ENCODE data around the gene ANGEL2. TPM values are rescaled to one million over a fixed set of nuclear protein-coding genes. Genes with fewer than 3 reads are reported as not detected.

The ANGEL2 gene
- total and polyA plus RNA-seq, 12 donors: 6.1 to 22.0 (median 18.6) TPM

DNA sequence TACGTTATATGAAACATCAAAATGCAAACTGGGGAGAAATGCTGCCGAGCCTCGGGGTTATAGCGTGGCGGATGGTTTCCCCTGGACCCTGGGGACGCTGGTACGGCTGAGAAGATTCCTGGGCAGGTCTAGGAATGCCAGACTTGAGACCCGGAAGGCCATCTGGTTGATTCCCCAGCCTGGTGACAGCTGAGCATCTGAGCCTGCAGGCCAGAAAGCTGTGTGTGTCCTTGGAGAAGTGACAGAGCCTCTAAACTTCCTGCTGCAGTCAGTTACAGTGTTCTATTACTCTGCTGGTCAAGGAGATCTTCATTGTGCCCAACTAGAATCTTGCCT, 63.1 kb downstream of the ANGEL2 start:
- no peak for DNase-seq
- H3K4me3 ChIP-seq: peak overlapping the region in 3 of 10 donors; percentile 14 to 61 (median 55)
- intact Hi-C loops (cut with DNase I): no loop called here
- peaks cover 0 to 23% (median 13%) of the 10 kb centered on the region in 9 donors for H3K4me1 ChIP-seq
- H3K36me3 ChIP-seq: no peaks in the 10 kb centered on the region
- H3K27ac ChIP-seq: no peak overlapping the region
- ATAC-seq: no peak
- H3K9me3 ChIP-seq: no peaks in the 10 kb centered on the region
- H3K27me3 ChIP-seq: peaks cover 0 to 58% (median 36%) of the 10 kb centered on the region in 7 donors
- WGBS, 2 donors: 55 to 57% methylated on average over 8 of the region's 8 CpGs
- TF ChIP-seq, protein P1, sequence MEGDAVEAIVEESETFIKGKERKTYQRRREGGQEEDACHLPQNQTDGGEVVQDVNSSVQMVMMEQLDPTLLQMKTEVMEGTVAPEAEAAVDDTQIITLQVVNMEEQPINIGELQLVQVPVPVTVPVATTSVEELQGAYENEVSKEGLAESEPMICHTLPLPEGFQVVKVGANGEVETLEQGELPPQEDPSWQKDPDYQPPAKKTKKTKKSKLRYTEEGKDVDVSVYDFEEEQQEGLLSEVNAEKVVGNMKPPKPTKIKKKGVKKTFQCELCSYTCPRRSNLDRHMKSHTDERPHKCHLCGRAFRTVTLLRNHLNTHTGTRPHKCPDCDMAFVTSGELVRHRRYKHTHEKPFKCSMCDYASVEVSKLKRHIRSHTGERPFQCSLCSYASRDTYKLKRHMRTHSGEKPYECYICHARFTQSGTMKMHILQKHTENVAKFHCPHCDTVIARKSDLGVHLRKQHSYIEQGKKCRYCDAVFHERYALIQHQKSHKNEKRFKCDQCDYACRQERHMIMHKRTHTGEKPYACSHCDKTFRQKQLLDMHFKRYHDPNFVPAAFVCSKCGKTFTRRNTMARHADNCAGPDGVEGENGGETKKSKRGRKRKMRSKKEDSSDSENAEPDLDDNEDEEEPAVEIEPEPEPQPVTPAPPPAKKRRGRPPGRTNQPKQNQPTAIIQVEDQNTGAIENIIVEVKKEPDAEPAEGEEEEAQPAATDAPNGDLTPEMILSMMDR (IDR thresholded peaks at IDR 0.05): no peak

DNA sequence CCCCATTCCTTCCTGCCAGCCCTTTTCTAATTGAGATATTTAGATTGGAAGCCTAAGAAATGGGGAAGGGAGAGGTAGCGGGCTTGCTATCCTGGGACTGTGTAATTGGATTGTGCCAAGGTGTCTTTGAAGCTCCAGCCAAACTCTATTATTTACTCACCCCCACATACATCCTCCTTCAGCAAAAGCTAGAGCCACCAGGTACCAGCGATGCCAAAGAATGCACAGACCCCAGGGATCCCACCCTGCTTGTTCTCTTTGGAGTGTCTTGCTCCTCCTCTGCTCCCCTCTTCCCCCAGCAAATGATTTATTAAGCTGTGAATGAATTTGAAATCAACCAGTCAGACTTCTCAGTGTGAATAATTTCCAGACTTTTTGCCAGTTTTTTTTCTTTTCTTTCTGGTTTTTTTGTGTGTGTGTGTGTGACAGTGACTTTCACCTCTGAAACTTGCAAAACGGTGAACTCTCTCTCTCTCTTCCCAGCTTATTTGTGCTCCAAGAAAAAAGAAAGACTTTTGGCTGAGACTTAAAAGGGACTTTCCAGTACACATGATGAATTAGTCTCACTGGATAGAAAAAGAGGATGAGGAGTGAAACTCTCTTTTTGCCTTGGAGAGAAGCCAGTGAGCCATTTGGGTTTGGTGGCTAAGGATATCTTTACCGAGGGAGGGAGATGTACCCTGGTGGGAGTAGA, 63.6 kb downstream of the ANGEL2 start:
- Histone ChIP-seq H3K9me3 (no peaks in the 10 kb centered on the region), H3K4me3 (peak overlapping the region in 8 of 10 donors; percentile 14 to 66 (median 56)), H3K4me1 (peaks cover 0 to 23% (median 13%) of the 10 kb centered on the region in 9 donors), H3K36me3 (no peaks in the 10 kb centered on the region), H3K27me3 (peaks cover 0 to 58% (median 36%) of the 10 kb centered on the region in 7 donors), H3K27ac (no peak overlapping the region)
- ATAC-seq (no peak), DNase-seq (no peak)
- intact Hi-C loops (cut with DNase I): no loop called here
- TF ChIP-seq, protein P1 (IDR thresholded peaks at IDR 0.05): no peak
- WGBS, 2 donors: 46 to 50% methylated on average over 4 of the region's 4 CpGs

DNA sequence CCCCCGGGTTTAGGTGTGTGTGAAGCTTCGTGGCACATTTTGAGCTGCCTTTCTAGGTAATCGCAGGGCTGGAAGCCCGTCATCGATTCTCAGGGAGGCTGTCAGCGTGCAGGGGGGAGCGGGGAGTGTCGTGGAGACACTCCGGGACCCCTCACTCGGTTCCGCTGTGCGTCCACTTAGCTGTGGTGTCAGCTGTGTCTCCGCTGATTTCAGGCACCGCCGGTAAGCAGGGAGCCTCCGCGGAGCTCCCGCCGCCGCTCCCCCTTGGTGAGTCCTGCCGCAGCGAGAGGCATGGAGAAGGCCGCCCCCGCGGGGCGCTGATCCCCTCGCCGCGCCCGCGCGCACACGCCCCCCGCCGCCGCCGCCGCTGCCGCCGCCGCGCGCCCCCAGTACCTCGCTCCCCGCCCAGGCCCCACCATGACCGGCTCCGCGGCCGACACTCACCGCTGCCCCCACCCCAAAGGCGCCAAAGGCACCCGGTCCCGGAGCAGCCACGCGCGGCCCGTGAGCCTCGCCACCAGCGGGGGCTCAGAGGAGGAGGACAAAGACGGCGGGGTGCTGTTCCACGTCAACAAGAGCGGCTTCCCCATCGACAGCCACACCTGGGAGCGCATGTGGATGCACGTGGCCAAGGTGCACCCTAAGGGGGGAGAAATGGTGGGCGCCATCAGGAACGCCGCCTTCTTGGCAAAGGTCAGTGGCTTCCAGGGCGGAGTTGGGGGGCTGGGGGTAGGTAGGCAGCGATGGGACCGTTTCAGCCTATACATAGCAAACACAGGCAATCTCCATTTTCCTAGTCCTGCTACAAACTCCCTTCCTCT, 64.3 kb downstream of the ANGEL2 start:
- DNase-seq (no peak), ATAC-seq (peak in 4 of 8 donors; percentile 15 to 37 (median 23))
- Histone ChIP-seq H3K27me3 (peaks cover 0 to 57% (median 36%) of the 10 kb centered on the region in 7 donors), H3K9me3 (no peaks in the 10 kb centered on the region), H3K27ac (no peak overlapping the region), H3K4me3 (peak overlapping the region; percentile 38 to 66 (median 56)), H3K4me1 (peaks cover 0 to 23% (median 13%) of the 10 kb centered on the region in 9 donors), H3K36me3 (no peaks in the 10 kb centered on the region)
- TF ChIP-seq, protein P1 (IDR thresholded peaks at IDR 0.05): no peak
- intact Hi-C loops (cut with DNase I): no loop called here
- WGBS, 2 donors: 4 to 5% methylated on average over 65 to 72 of the region's 72 CpGs

DNA sequence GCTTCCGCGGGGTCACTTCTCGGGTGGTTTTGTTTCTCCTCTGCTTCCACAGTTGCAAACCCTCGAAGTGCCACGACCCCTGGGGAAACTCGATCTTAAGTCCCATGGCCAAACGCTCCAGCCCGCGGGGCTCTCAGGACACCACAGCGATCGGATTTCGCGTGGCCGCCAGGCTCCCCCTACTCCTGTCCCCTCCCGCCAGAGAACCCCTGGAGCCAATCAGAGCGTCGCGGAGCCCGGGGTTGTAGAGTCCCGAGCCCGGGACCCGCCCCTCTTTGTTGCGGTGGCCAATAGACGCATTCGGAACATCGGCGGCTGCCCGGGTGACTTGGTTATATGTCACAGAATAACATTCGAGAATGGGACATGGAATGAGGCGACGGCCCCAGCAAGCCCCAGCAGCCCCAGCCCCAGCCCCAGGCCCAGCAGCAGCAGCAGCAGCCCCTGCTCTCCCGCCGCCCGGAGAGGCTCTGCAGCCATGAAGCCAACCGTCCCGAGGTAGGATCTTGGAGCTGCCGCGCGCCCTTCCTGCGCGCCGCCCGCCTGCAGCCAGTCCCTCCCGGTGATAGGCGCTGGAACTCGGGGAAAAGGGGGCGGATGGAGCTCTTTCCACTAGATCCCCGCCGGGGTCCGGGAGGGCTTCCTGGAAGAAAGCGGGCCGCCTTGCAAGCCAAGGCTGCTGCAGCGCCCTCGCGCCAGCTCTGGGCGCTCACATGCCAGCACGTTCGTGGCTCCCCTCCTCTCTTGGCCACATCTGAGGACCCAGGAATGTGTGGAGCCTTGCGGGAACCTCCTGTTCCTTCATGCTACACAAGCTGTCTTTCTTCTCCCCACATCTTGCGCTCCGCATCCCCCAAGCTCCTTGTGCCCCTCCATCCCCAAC, 65.2 kb downstream of the ANGEL2 start, which contains the start of gene VASH2:
Gene VASH2, plus strand, starts transcription at position 299 of the 883 bp plus-strand sequence. CDS start 1,002 bp downstream, outside the sequence.
- Histone ChIP-seq H3K27me3 (peaks cover 0 to 52% (median 36%) of the 10 kb centered on the region in 7 donors), H3K4me3 (peak within 1 kb of the TSS; percentile 38 to 66 (median 56)), H3K27ac (no peak within 1 kb of the TSS), H3K9me3 (no peaks in the 10 kb centered on the region), H3K4me1 (peaks cover 0 to 23% (median 13%) of the 10 kb centered on the region in 9 donors), H3K36me3 (no peaks in the 10 kb centered on the region)
- DNase-seq (peak; percentile 80 to 85), ATAC-seq (peak; percentile 96 to 99 (median 98))
- TF ChIP-seq, protein P1 (IDR thresholded peaks at IDR 0.05): no peak
- 1% methylated on average over 61 of the region's 61 CpGs for WGBS, 2 donors
- intact Hi-C loops (cut with DNase I): no loop called here
